Subcutaneous abdominal adipose tissue (tissue), 5 donors: ENCODE results near the gene ITGB7.

ENCODE experiments used
- H3K27ac ChIP-seq: one replicate; pipeline ENCODE4 v1.7.0; 2013; ENCODE audit warnings: low read depth, mild to moderate bottlenecking, inconsistent platforms, low read length, moderate library complexity
- H3K27me3 ChIP-seq, 5 donors: one replicate each; pipeline ENCODE4 v1.7.0; 2013; ENCODE audit warnings: low read length in 5 of 5, inconsistent platforms in 1 of 5; ENCODE audit not compliant: control insufficient read depth in 5 of 5, insufficient read depth in 4 of 5
- H3K36me3 ChIP-seq, 5 donors: one replicate each; pipeline ENCODE4 v1.7.0; 2013; ENCODE audit warnings: low read length in 5 of 5; ENCODE audit not compliant: control insufficient read depth in 5 of 5, insufficient read depth in 5 of 5
- H3K4me1 ChIP-seq, 5 donors: one replicate each; pipeline ENCODE4 v1.7.0; 2013; ENCODE audit warnings: low read length in 5 of 5, mild to moderate bottlenecking in 3 of 5, moderate library complexity in 1 of 5; ENCODE audit not compliant: control insufficient read depth in 5 of 5, insufficient read depth in 5 of 5
- H3K4me3 ChIP-seq, 5 donors: one replicate each; pipeline ENCODE4 v1.7.0; 2013; ENCODE audit warnings: low read length in 5 of 5, low read depth in 1 of 5
- H3K9ac ChIP-seq, 5 donors: one replicate each; pipeline ENCODE4 v1.7.0; 2013; ENCODE audit warnings: low read length in 5 of 5, mild to moderate bottlenecking in 4 of 5, moderate library complexity in 3 of 5
- H3K9me3 ChIP-seq, 5 donors: one replicate each; pipeline ENCODE4 v1.7.0; 2013; ENCODE audit warnings: low read length in 5 of 5; ENCODE audit not compliant: control insufficient read depth in 5 of 5
- donor health status: healthy.
- donor health status: healthy.
- donor health status: healthy.
- donor health status: healthy.
- donor health status: healthy.

Gene ITGB7

GRCh38 chr12:53207042-53207441 is at the start of gene ITGB7:
ITGB7 (minus strand) TSS chr12:53207251; CDS start chr12:53200443, 6,808 bp downstream.
- Histone ChIP-seq H3K36me3 (peaks cover under 1 to 20% (median 20%) of the 10 kb centered on the region in 5 donors), H3K4me3 (peak within 1 kb of the TSS in 1 of 5 donors; percentile 19), H3K27ac (no peak within 1 kb of the TSS), H3K4me1 (peaks cover 0 to 32% (median 26%) of the 10 kb centered on the region in 5 donors), H3K27me3 (no peaks in the 10 kb centered on the region), H3K9ac (peak within 1 kb of the TSS in 1 of 5 donors; percentile 32), H3K9me3 (no peaks in the 10 kb centered on the region)

DNA sequence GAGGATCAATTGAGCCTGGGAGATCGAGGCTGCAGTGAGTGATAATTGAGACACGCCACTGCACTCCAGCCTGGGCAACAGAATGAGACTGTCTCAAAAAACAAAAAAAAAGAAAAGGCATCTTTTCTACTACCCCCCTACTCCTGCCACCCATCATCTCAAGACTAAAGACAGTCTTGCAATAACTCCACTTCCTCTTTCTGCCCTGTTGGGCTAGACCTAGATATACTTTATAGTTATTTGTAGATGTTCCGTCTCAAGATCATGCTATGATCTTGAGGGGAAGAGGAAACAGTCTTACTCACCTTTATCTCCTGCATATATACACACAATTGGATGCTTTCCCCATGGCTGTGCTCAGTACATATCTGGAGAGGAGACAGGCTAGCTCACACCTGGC is 48.9 kb upstream of the ITGB7 start:
- Histone ChIP-seq H3K36me3 (peaks cover 0 to 22% (median 20%) of the 10 kb centered on the region in 5 donors), H3K9me3 (no peaks in the 10 kb centered on the region), H3K27me3 (no peaks in the 10 kb centered on the region), H3K9ac (no peak overlapping the region), H3K27ac (no peak overlapping the region), H3K4me1 (peaks cover 7 to 29% (median 27%) of the 10 kb centered on the region in 5 donors), H3K4me3 (no peak overlapping the region)

GRCh38 chr12:53254816-53255545 is 47.9 kb upstream of the ITGB7 start:
- Histone ChIP-seq H3K4me1 (peaks cover 9 to 31% (median 30%) of the 10 kb centered on the region in 5 donors), H3K27me3 (no peaks in the 10 kb centered on the region), H3K9me3 (no peaks in the 10 kb centered on the region), H3K4me3 (no peak overlapping the region), H3K27ac (no peak overlapping the region), H3K36me3 (peaks cover 0 to 22% (median 20%) of the 10 kb centered on the region in 5 donors), H3K9ac (no peak overlapping the region)

DNA sequence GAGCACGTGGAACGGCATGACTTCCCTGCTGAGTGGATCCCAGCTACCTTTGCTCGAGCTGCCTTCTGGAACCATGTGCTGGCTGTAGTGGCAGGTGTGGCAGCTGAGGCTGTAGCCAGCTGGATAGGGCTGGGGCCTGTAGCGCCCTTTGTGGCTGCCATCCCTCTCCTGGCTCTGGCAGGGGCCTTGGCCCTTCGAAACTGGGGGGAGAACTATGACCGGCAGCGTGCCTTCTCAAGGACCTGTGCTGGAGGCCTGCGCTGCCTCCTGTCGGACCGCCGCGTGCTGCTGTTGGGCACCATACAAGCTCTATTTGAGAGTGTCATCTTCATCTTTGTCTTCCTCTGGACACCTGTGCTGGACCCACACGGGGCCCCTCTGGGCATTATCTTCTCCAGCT is 46.2 kb upstream of the ITGB7 start:
- Histone ChIP-seq H3K27me3 (no peaks in the 10 kb centered on the region), H3K4me3 (peak overlapping the region in 3 of 5 donors; percentile 81 to 89 (median 83)), H3K4me1 (peaks cover 9 to 31% (median 30%) of the 10 kb centered on the region in 5 donors), H3K9me3 (no peaks in the 10 kb centered on the region), H3K9ac (peak overlapping the region in 3 of 5 donors; percentile 44 to 94 (median 92)), H3K27ac (peak overlapping the region; percentile 91), H3K36me3 (peaks cover 0 to 22% (median 20%) of the 10 kb centered on the region in 5 donors)

DNA sequence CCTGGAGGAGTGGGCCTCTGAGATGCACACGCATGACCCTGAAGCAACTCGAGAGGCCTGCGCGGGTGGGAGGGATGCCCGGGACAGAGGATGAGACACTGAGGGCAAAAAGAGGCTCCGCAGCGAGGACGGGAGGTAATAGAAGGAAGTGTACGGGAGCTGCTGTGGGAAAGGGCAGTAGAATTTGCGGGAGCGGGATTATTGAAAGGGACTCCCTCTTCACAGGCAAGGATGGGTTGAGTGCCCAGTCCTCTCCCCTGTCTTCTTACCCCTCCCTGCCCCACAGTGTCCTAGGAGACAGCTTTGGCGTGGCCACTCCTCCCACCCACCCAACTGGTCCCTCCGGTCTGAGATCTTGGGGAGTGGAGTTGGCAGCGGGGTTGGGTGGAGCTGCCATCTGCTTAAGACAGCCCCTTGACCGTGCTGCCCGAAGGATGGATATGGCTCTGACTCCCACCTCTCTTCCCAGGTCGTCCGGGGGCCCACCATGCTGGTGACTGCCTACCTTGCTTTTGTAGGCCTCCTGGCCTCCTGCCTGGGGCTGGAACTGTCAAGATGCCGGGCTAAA is 45.4 kb upstream of the ITGB7 start:
- H3K9ac ChIP-seq, result peak overlapping the region; percentile 86 to 94 (median 92)
- H3K36me3 ChIP-seq, result peaks cover 0 to 22% (median 20%) of the 10 kb centered on the region in 5 donors
- H3K4me3 ChIP-seq, result peak overlapping the region; percentile 81 to 96 (median 88)
- H3K27ac ChIP-seq, result peak overlapping the region; percentile 91
- H3K4me1 ChIP-seq, result peaks cover 9 to 31% (median 30%) of the 10 kb centered on the region in 5 donors
- H3K27me3 ChIP-seq, result no peaks in the 10 kb centered on the region
- no peaks in the 10 kb centered on the region for H3K9me3 ChIP-seq

- no peaks in the 10 kb centered on the region for H3K27me3 ChIP-seq
- peaks cover 0 to 22% (median 20%) of the 10 kb centered on the region in 5 donors for H3K36me3 ChIP-seq
- peaks cover 9 to 31% (median 30%) of the 10 kb centered on the region in 5 donors for H3K4me1 ChIP-seq
- H3K9ac ChIP-seq, result peak overlapping the region; percentile 86 to 94 (median 92)
- H3K4me3 ChIP-seq, result peak overlapping the region; percentile 81 to 96 (median 88)
- peak overlapping the region; percentile 91 for H3K27ac ChIP-seq
- H3K9me3 ChIP-seq, result no peaks in the 10 kb centered on the region
Observed at GRCh38 chr12:53251477-53252348, 44.7 kb upstream of the ITGB7 start.

- H3K9ac ChIP-seq, result no peak overlapping the region
- no peak overlapping the region for H3K27ac ChIP-seq
- peaks cover 0 to 7% (median 4%) of the 10 kb centered on the region in 5 donors for H3K27me3 ChIP-seq
- no peak overlapping the region for H3K4me3 ChIP-seq
- H3K36me3 ChIP-seq, result no peaks in the 10 kb centered on the region
- H3K4me1 ChIP-seq, result peaks cover 0 to 8% (median 0%) of the 10 kb centered on the region in 5 donors
- no peaks in the 10 kb centered on the region for H3K9me3 ChIP-seq
Observed at GRCh38 chr12:53245286-53245685, 38.2 kb upstream of the ITGB7 start.

GRCh38 chr12:53244337-53244736 is 37.3 kb upstream of the ITGB7 start:
- H3K27ac ChIP-seq, result no peak overlapping the region
- H3K36me3 ChIP-seq, result no peaks in the 10 kb centered on the region
- H3K4me3 ChIP-seq, result no peak overlapping the region
- peaks cover 0 to 8% (median 0%) of the 10 kb centered on the region in 5 donors for H3K4me1 ChIP-seq
- no peak overlapping the region for H3K9ac ChIP-seq
- H3K9me3 ChIP-seq, result no peaks in the 10 kb centered on the region
- peaks cover 0 to 7% (median 4%) of the 10 kb centered on the region in 5 donors for H3K27me3 ChIP-seq

DNA sequence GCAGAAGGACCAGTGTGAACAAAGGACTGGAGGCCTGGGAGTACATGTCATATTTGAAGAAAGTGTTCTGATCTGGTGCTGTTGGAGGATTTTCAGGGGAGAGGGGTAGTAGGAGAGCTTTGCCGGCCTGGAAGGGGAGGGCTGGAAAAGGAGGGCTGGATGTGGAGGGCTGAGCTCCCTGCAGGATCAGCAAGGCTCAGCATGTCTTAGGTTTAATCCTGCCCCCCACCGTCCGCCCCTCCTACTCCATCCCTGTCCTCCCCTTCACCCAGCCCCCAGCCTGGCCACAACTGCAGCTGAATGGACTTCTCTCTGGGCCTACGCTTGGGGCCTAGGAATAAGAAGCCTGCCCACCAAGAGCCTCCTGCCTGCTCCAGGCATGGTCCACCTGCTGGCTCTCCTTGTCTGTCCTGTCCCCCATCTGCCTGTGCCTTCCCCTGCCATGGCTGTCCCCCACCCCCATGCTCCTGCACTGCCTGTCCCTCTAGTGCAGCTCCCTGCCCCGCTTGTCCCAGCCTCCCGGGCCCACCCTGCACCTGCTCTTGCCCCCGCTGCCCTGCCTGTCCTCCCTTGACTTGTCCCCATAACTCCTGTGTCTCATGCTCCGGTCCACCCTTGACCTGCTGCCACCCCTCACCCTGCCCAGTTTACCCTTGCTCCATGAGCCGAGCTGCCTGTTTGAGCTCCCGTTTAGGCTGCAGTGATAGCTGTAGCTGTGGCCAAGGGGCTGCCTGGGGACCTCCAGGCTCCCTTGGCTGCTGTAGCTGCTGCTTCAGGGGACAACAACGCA is 34.8 kb upstream of the ITGB7 start:
- Histone ChIP-seq H3K27me3 (peaks cover 0 to 7% (median 4%) of the 10 kb centered on the region in 5 donors), H3K27ac (no peak overlapping the region), H3K36me3 (no peaks in the 10 kb centered on the region), H3K4me3 (no peak overlapping the region), H3K9me3 (no peaks in the 10 kb centered on the region), H3K4me1 (peaks cover 0 to 8% (median 0%) of the 10 kb centered on the region in 5 donors), H3K9ac (no peak overlapping the region)
